Spleen (tissue), 11 donors: ENCODE measurements around the gene SLC44A1. TPM values are rescaled to one million over a fixed set of nuclear protein-coding genes. Genes with fewer than 3 reads are reported as not detected.

Experiments used
- DNase-seq: peaks from one replicate; pipeline ENCODE4 v3.0.0-alpha.2; 2020
- H3K27ac ChIP-seq, 8 donors: fragments of 200-600 bp; sonication (generic) in 7 of 8; 1 replicate in 4 of 8; 2 replicates in 4 of 8; pipeline versions ENCODE4 v1.5.0 to v1.8.0; 2016 to 2021; ENCODE audit warnings: inconsistent platforms in 4 of 8, mild to moderate bottlenecking in 4 of 8, moderate library complexity in 1 of 8
- H3K27me3 ChIP-seq, 7 donors: fragments of 200-600 bp; sonication (generic) in 6 of 7; replicated peaks in 1 of 7; 1 replicate in 4 of 7; 2 replicates in 3 of 7; pipeline versions ENCODE4 v1.5.0 to v1.8.0; 2016 to 2021; ENCODE audit warnings: inconsistent platforms in 3 of 7, mild to moderate bottlenecking in 1 of 7
- H3K36me3 ChIP-seq, 6 donors: fragments of 200-600 bp; sonication (generic) in 5 of 6; 1 replicate in 4 of 6; 2 replicates in 2 of 6; pipeline versions ENCODE4 v1.5.0 to v1.8.0; 2016 to 2021; ENCODE audit warnings: inconsistent platforms in 2 of 6
- H3K4me1 ChIP-seq, 6 donors: fragments of 200-600 bp; sonication (generic) in 5 of 6; 1 replicate in 3 of 6; 2 replicates in 3 of 6; pipeline versions ENCODE4 v1.5.0 to v1.8.0; 2016 to 2021; ENCODE audit warnings: inconsistent platforms in 3 of 6
- H3K4me3 ChIP-seq, 8 donors: fragments of 200-600 bp; sonication (generic) in 7 of 8; 1 replicate in 4 of 8; 2 replicates in 4 of 8; pipeline versions ENCODE4 v1.5.0 to v1.8.0; 2016 to 2021; ENCODE audit warnings: inconsistent platforms in 4 of 8, mild to moderate bottlenecking in 4 of 8, moderate library complexity in 2 of 8
- H3K9me3 ChIP-seq, 8 donors: fragments of 200-600 bp; sonication (generic) in 7 of 8; 1 replicate in 4 of 8; 2 replicates in 4 of 8; pipeline versions ENCODE4 v1.5.0 to v1.8.0; 2016 to 2021; ENCODE audit warnings: inconsistent platforms in 4 of 8
- CTCF ChIP-seq, 11 experiments: fragments of 200-600 bp in 7 of 11; fragments of 450-650 bp in 4 of 11; sonication (generic) in 4 of 11; IDR thresholded peaks in 8 of 11; conservative IDR thresholded peaks in 3 of 11; 1 replicate in 7 of 11; 2 replicates in 4 of 11; pipeline versions ENCODE4 v1.4.0 to v1.8.0; 2016 to 2021; ENCODE audit warnings: antibody characterized with exemption in 11 of 11, inconsistent platforms in 4 of 11, mild to moderate bottlenecking in 1 of 11
- POLR2A ChIP-seq, 3 donors: fragments of 450-650 bp; IDR thresholded peaks; one replicate each; pipeline ENCODE4 v1.5.1; 2017; ENCODE audit warnings: antibody characterized with exemption in 3 of 3, mild to moderate bottlenecking in 1 of 3
- POLR2AphosphoS5 ChIP-seq, 3 donors: sonication (generic); formaldehyde crosslinking; IDR thresholded peaks; one replicate each; pipeline ENCODE4 v1.5.1; 2017; ENCODE audit warnings: antibody characterized with exemption in 3 of 3
- WGBS, 5 donors: extraction: QIAGEN DNeasy Blood & Tissue Kit in 3 of 5; methylation state at CpG; one replicate each; pipeline versions ENCODE4 v1.1.5 to v1.1.7; 2013 to 2018; 5-methylcytosine and 5-hydroxymethylcytosine counted together
- intact Hi-C: fragments of 100-400 bp; cut with DNase I; formaldehyde crosslinking; loops from one replicate; pipeline ENCODE4 v1.15.0; 2023; ENCODE audit warnings: low total_unique reads
- polyA plus RNA-seq, 3 donors: library from polyadenylated mRNA; stranded (reverse); fragments of 200-250 nt; gene quantifications; one replicate each; pipeline ENCODE4 v1.2.1, GENCODE V29; 2013
- total RNA-seq, 7 donors: library from RNA; depleted of rRNA in 3 of 7; stranded (reverse); fragments of >200 nt in 3 of 7; fragmentation: NEBNext Ultra II Directional in 4 of 7; extraction: Animal tissue kit (Norgen Biotek cat#: 25700) in 4 of 7; gene quantifications; one replicate each; pipeline versions ENCODE4 v1.1.0 to v1.2.1, GENCODE V29; 2016 to 2021
- donor health status: healthy with polysubstance abuse.
- donor health status: DM: no; HTN: no; CAD: no; lungs with moderate emphysema.
- donor health status: DM: no; HTN: no; CAD: no.
- donor health status: Bipolar disorder and iron deficiency.
- donor health status: healthy.
- donor health status: DM: no; HTN: no; CAD: no.
- donor health status: DM: yes; HTN: yes; CAD: no.

SLC44A1 gene
- total and polyA plus RNA-seq, 10 donors: 3.1 to 27.5 (median 21.9) TPM

DNA sequence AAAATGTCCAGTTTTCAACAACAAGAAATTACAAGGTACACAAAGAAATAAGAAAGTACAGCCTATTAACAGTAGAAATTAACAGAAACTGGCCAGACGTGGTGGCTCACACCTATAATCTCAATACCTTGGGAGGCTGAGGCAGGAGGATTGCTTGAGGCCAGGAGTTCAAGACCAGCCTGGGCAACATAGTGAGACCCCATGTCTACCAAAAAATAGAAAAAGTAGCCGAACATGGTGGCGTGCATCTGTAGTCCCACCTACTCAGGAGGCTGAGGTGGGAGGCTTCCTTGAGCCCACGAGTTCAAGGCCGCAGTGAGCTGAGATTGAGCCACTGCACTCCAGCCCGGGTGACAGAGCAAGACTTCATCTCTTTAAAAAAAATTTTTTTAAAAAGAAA lies 161.9 kb downstream of the SLC44A1 start:
- peaks cover 4 to 30% (median 14%) of the 10 kb centered on the region in 6 donors for H3K4me1 ChIP-seq
- intact Hi-C loops: no loop called here
- DNase-seq: no peak
- no peak overlapping the region for H3K4me3 ChIP-seq
- peaks cover 0 to 24% (median 0%) of the 10 kb centered on the region in 7 donors for H3K27me3 ChIP-seq
- no peaks in the 10 kb centered on the region for H3K36me3 ChIP-seq
- no peak overlapping the region for H3K27ac ChIP-seq
- peaks cover 0 to 27% (median 13%) of the 10 kb centered on the region in 8 donors for H3K9me3 ChIP-seq
- 71 to 91% (median 90%) methylated on average over 6 of the region's 6 CpGs for WGBS, 5 donors
- TF ChIP-seq POLR2AphosphoS5 (IDR thresholded peaks at IDR 0.05) (no peak), POLR2A (IDR thresholded peaks at IDR 0.05) (no peak), CTCF (IDR thresholded peaks at IDR 0.05 in 8 of 11, conservative IDR thresholded peaks at IDR 0.05 in 3 of 11) (no peak)

GRCh38 chr9:105413525-105413924 lies 169.1 kb downstream of the SLC44A1 start:
- H3K27me3 ChIP-seq: no peaks in the 10 kb centered on the region
- WGBS, 5 donors: 50 to 76% (median 66%) methylated on average over 2 of the region's 2 CpGs
- H3K4me1 ChIP-seq: peaks cover 0 to 6% (median 5%) of the 10 kb centered on the region in 6 donors
- intact Hi-C loops: loop anchor here (5.0 kb wide), 1 partner anchor 251 kb away; no protein-coding TSS in a partner anchor
- H3K9me3 ChIP-seq: peaks cover 0 to 31% (median 17%) of the 10 kb centered on the region in 8 donors
- H3K27ac ChIP-seq: no peak overlapping the region
- no peaks in the 10 kb centered on the region for H3K36me3 ChIP-seq
- no peak for DNase-seq
- no peak overlapping the region for H3K4me3 ChIP-seq
- TF ChIP-seq CTCF (IDR thresholded peaks at IDR 0.05 in 8 of 11, conservative IDR thresholded peaks at IDR 0.05 in 3 of 11): no peak
- TF ChIP-seq POLR2AphosphoS5 (IDR thresholded peaks at IDR 0.05): no peak
- no peak for TF ChIP-seq POLR2A (IDR thresholded peaks at IDR 0.05)

GRCh38 chr9:105414947-105415661 lies 170.7 kb downstream of the SLC44A1 start:
- TF ChIP-seq POLR2AphosphoS5 (IDR thresholded peaks at IDR 0.05): no peak
- peak; percentile 36 to 85 (median 79) for TF ChIP-seq CTCF (IDR thresholded peaks at IDR 0.05 in 8 of 11, conservative IDR thresholded peaks at IDR 0.05 in 3 of 11)
- no peak for TF ChIP-seq POLR2A (IDR thresholded peaks at IDR 0.05)
- H3K9me3 ChIP-seq: peaks cover 0 to 19% (median 10%) of the 10 kb centered on the region in 8 donors
- H3K4me1 ChIP-seq: peaks cover 0 to 6% (median 5%) of the 10 kb centered on the region in 6 donors
- WGBS, 5 donors: 2 to 7% (median 5%) methylated on average over 6 of the region's 6 CpGs
- intact Hi-C loops: loop anchor here (5.0 kb wide), 2 partner anchors 253 to 553 kb away; no protein-coding TSS in a partner anchor
- no peaks in the 10 kb centered on the region for H3K36me3 ChIP-seq
- no peaks in the 10 kb centered on the region for H3K27me3 ChIP-seq
- no peak for DNase-seq
- H3K27ac ChIP-seq: no peak overlapping the region
- H3K4me3 ChIP-seq: no peak overlapping the region

- Histone ChIP-seq H3K4me3 (no peak overlapping the region), H3K4me1 (peaks cover 0 to 6% (median 5%) of the 10 kb centered on the region in 6 donors), H3K36me3 (no peaks in the 10 kb centered on the region), H3K27ac (no peak overlapping the region), H3K27me3 (no peaks in the 10 kb centered on the region), H3K9me3 (peaks cover 0 to 14% (median 6%) of the 10 kb centered on the region in 8 donors)
- TF ChIP-seq CTCF (IDR thresholded peaks at IDR 0.05 in 8 of 11, conservative IDR thresholded peaks at IDR 0.05 in 3 of 11): peak in 2 of 11 experiments; percentile 9 to 10
- TF ChIP-seq POLR2A (IDR thresholded peaks at IDR 0.05): no peak
- TF ChIP-seq POLR2AphosphoS5 (IDR thresholded peaks at IDR 0.05): no peak
- intact Hi-C loops: loop anchor here (5.0 kb wide), 1 partner anchor 553 kb away; no protein-coding TSS in a partner anchor
- no peak for DNase-seq
- 83 to 87% (median 85%) methylated on average over 8 of the region's 8 CpGs for WGBS, 5 donors
These were observed 171.2 kb downstream of the SLC44A1 start for GRCh38 chr9:105415662-105415980.
